Mesendoderm (in vitro differentiated cells): Measurements from ENCODE around the gene USP38.

Experiments used
- DNase-seq: peaks from one replicate; pipeline ENCODE4 v3.0.0; 2013
- H2AK5ac ChIP-seq: 2 replicates; pipeline ENCODE4 v1.6.1; 2013; ENCODE audit warnings: low read length, inconsistent platforms
- H2BK120ac ChIP-seq: 2 replicates; pipeline ENCODE4 v1.6.1; 2013; ENCODE audit warnings: low read depth, mild to moderate bottlenecking, low read length, moderate library complexity, mixed read lengths
- H2BK15ac ChIP-seq: replicated peaks from 2 replicates; pipeline ENCODE4 v1.6.1; 2013; ENCODE audit warnings: low read depth, mild to moderate bottlenecking, moderate library complexity
- H2BK5ac ChIP-seq: 2 replicates; pipeline ENCODE4 v1.6.1; 2013; ENCODE audit warnings: low read length, inconsistent platforms
- H3K18ac ChIP-seq: 2 replicates; pipeline ENCODE4 v1.6.1; 2013; ENCODE audit warnings: mild to moderate bottlenecking, low read length, mixed read lengths
- H3K23ac ChIP-seq: one replicate; pipeline ENCODE4 v1.6.1; 2013; ENCODE audit warnings: low read length
- H3K27ac ChIP-seq: 2 replicates; pipeline ENCODE4 v1.5.1; 2013; ENCODE audit warnings: low read depth, mild to moderate bottlenecking, inconsistent platforms, low read length, moderate library complexity
- H3K27me3 ChIP-seq: 2 replicates; pipeline ENCODE4 v1.6.1; 2013; ENCODE audit warnings: low read length, control low read depth, mild to moderate bottlenecking, inconsistent platforms; ENCODE audit not compliant: insufficient read depth, poor library complexity
- H3K36me3 ChIP-seq: 2 replicates; pipeline ENCODE4 v1.6.1; 2013; ENCODE audit warnings: low read length, inconsistent platforms; ENCODE audit not compliant: control insufficient read depth, insufficient read depth
- H3K4ac ChIP-seq: one replicate; pipeline ENCODE4 v1.6.1; 2013; ENCODE audit warnings: low read depth, mild to moderate bottlenecking, low read length, moderate library complexity
- H3K4me1 ChIP-seq: 2 replicates; pipeline ENCODE4 v1.6.1; 2013; ENCODE audit warnings: low read depth, low read length, inconsistent platforms; ENCODE audit not compliant: control insufficient read depth
- H3K4me2 ChIP-seq: 2 replicates; pipeline ENCODE4 v1.6.1; 2013; ENCODE audit warnings: low read length
- H3K4me3 ChIP-seq: 2 replicates; pipeline ENCODE4 v1.5.1; 2013; ENCODE audit warnings: mild to moderate bottlenecking, low read length
- H3K56ac ChIP-seq: one replicate; pipeline ENCODE4 v1.6.1; 2013; ENCODE audit warnings: low read length
- H3K79me1 ChIP-seq: 2 replicates; pipeline ENCODE4 v1.6.1; 2013; ENCODE audit warnings: low read length, inconsistent platforms
- H3K79me2 ChIP-seq: 2 replicates; pipeline ENCODE4 v1.6.1; 2013; ENCODE audit warnings: mild to moderate bottlenecking, low read length; ENCODE audit not compliant: control insufficient read depth, insufficient read depth
- H3K9ac ChIP-seq: 2 replicates; pipeline ENCODE4 v1.6.1; 2013; ENCODE audit warnings: low read length, inconsistent platforms
- H4K5ac ChIP-seq: one replicate; pipeline ENCODE4 v1.6.1; 2013; ENCODE audit warnings: low read length
- H4K8ac ChIP-seq: one replicate; pipeline ENCODE4 v1.6.1; 2013; ENCODE audit warnings: low read depth, mild to moderate bottlenecking, control low read depth, low read length, moderate library complexity
- WGBS: extraction: QIAGEN DNeasy Blood & Tissue Kit; methylation state at CpG from one replicate; pipeline ENCODE4 v1.1.7; 2013; ENCODE audit warnings: low lambda C conversion rate, missing lambda C conversion rate; ENCODE audit not compliant: insufficient coverage; ENCODE audit errors: extremely low coverage; 5-methylcytosine and 5-hydroxymethylcytosine counted together

The USP38 gene

DNA sequence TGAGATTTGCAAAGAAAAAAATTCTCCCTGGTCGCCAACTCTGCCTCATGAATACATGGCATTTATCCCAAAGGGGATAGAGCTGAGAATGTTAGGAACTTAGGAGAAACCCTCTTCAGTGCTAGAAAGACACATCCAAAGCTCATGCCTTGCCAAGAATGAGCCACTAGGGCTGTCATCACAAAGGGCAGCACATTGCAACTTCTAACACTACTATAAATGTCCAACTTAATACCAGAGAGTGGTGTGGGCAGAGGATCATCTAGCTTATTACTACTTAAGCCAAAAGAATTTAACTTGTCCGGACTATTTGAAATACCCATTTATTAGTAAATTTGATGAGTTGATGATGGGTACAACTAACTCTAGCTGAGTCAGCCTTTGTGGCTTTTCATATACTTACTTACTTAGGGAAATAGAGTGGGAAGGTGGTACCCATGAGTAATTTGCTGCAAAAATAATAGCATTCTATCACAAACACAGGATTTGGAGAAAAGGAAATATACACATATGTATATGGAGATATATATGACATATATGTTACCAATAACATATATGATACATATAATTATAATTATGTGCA, 85.6 kb downstream of the USP38 start:
- H3K4me2 ChIP-seq, result no peak overlapping the region
- H4K8ac ChIP-seq, result no peak overlapping the region
- H2BK120ac ChIP-seq, result no peak overlapping the region
- H2BK15ac ChIP-seq, result no peak overlapping the region
- H3K9ac ChIP-seq, result no peak overlapping the region
- H3K4ac ChIP-seq, result no peak overlapping the region
- no peaks in the 10 kb centered on the region for H3K36me3 ChIP-seq
- H3K79me1 ChIP-seq, result no peaks in the 10 kb centered on the region
- no peaks in the 10 kb centered on the region for H3K27me3 ChIP-seq
- H3K18ac ChIP-seq, result no peak overlapping the region
- no peak overlapping the region for H3K23ac ChIP-seq
- H3K56ac ChIP-seq, result no peak overlapping the region
- no peak for DNase-seq
- H4K5ac ChIP-seq, result no peak overlapping the region
- no peak overlapping the region for H3K4me3 ChIP-seq
- H2AK5ac ChIP-seq, result no peak overlapping the region
- H3K27ac ChIP-seq, result no peak overlapping the region
- H3K4me1 ChIP-seq, result no peaks in the 10 kb centered on the region
- no peak overlapping the region for H2BK5ac ChIP-seq
- no CpG with 5 or more reads among the region's 2 CpGs for WGBS
- no peaks in the 10 kb centered on the region for H3K79me2 ChIP-seq
